Transverse colon (tissue), 4 donors: ENCODE measurements around the gene DMXL1. TPM values are rescaled to one million over a fixed set of nuclear protein-coding genes. Genes with fewer than 3 reads are reported as not detected.
"Not testable (repeated sequence)": the region's sequence is repeated elsewhere in the genome, so short reads cannot be mapped to it uniquely, and the experiment has no call there.

Source experiments
- DNase-seq: peaks from one replicate; pipeline ENCODE4 v3.0.0-alpha.2; 2019
- H3K27ac ChIP-seq, 4 donors: fragments of 200-600 bp; sonication (generic); 2 replicates each; pipeline ENCODE4 v1.5.1; 2016 to 2018; ENCODE audit warnings: inconsistent platforms in 4 of 4
- H3K27me3 ChIP-seq: fragments of 200-600 bp; sonication (generic); 2 replicates; pipeline ENCODE4 v1.5.1; 2017; ENCODE audit warnings: inconsistent platforms
- H3K36me3 ChIP-seq, 4 donors: fragments of 200-600 bp; sonication (generic); 2 replicates each; pipeline ENCODE4 v1.5.1; 2017 to 2019; ENCODE audit warnings: inconsistent platforms in 4 of 4
- H3K4me1 ChIP-seq, 4 donors: fragments of 200-600 bp; sonication (generic); 2 replicates each; pipeline ENCODE4 v1.5.1; 2017 to 2020; ENCODE audit warnings: inconsistent platforms in 4 of 4
- H3K4me3 ChIP-seq, 4 donors: fragments of 200-600 bp; sonication (generic); 1 replicate in 1 of 4; 2 replicates in 3 of 4; pipeline versions ENCODE4 v1.5.1 to v1.6.1; 2017 to 2019; ENCODE audit warnings: inconsistent platforms in 4 of 4
- H3K9me3 ChIP-seq, 2 donors: fragments of 200-600 bp; sonication (generic); 2 replicates each; pipeline ENCODE4 v1.5.1; 2017 to 2019; ENCODE audit warnings: inconsistent platforms in 2 of 2
- EP300 ChIP-seq: sonication (generic); formaldehyde crosslinking; IDR thresholded peaks from one replicate; pipeline ENCODE4 v1.6.1; 2017; ENCODE audit warnings: antibody characterized with exemption, low read depth
- POLR2A ChIP-seq: fragments of 450-650 bp; IDR thresholded peaks from one replicate; pipeline ENCODE4 v1.6.1; 2016; ENCODE audit warnings: antibody characterized with exemption, mild to moderate bottlenecking, moderate library complexity
- POLR2AphosphoS5 ChIP-seq, 3 donors: sonication (generic); formaldehyde crosslinking; IDR thresholded peaks; one replicate each; pipeline ENCODE4 v1.6.1; 2016; ENCODE audit warnings: antibody characterized with exemption in 3 of 3
- WGBS, 2 donors: methylation state at CpG; one replicate each; pipeline ENCODE4 v1.1.5; 2018; ENCODE audit warnings: low coverage in 1 of 2; 5-methylcytosine and 5-hydroxymethylcytosine counted together
- in situ Hi-C, 4 donors: fragments of 200-750 bp; cut with MboI; loops; one replicate each; pipeline versions ENCODE4 v1.15.0 to v1.15.1; 2017; ENCODE audit warnings: low sequenced_read_pairs in 3 of 4, low pct_ligation_motif_present in 1 of 4, low pct_unique_long_range_greater_than_20kb in 1 of 4
- intact Hi-C: fragments of 100-400 bp; cut with DNase I; formaldehyde crosslinking; loops from one replicate; pipeline ENCODE4 v1.15.1; 2023; ENCODE audit warnings: low total_unique reads
- total RNA-seq, 4 donors: library from RNA; depleted of rRNA; stranded (reverse); fragments of >200 nt; gene quantifications; one replicate each; pipeline ENCODE4 v1.1.0, GENCODE V29; 2016
- TF ChIP-seq, protein P1 (sequence below), 5 experiments: fragments of 200-600 bp in 3 of 5; fragments of 450-650 bp in 2 of 5; sonication (generic) in 3 of 5; IDR thresholded peaks; 1 replicate in 2 of 5; 2 replicates in 3 of 5; pipeline ENCODE4 v1.5.1; 2016 to 2017; ENCODE audit warnings: antibody characterized with exemption in 5 of 5, inconsistent platforms in 3 of 5, mild to moderate bottlenecking in 2 of 5, moderate library complexity in 1 of 5

DMXL1 gene
- total RNA-seq, 4 donors from 2014 or later, result 44.6 to 84.8 (median 58.2) TPM

DNA sequence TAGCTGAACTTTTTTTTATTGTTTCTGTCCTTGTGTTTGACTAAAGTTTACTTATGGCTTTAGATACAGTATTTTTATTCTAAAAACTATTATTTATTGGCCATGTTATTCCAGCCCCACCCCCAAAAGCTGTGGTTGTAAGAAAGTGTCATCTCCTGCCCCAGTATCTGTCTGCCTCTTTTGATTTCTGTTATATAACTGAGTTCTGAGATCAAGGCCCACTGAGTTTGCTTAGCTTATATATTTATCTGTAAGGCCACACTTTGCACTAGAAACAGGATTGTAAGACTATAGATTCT is 168.2 kb downstream of the DMXL1 start:
- peaks cover 0 to 16% (median 6%) of the 10 kb centered on the region in 4 donors for H3K36me3 ChIP-seq
- in situ Hi-C loops, result no loop called here
- no peak overlapping the region for H3K4me3 ChIP-seq
- intact Hi-C loops, result no loop called here
- no peak overlapping the region for H3K27ac ChIP-seq
- no peaks in the 10 kb centered on the region for H3K4me1 ChIP-seq
- TF ChIP-seq EP300, result no peak
- TF ChIP-seq, protein P1, sequence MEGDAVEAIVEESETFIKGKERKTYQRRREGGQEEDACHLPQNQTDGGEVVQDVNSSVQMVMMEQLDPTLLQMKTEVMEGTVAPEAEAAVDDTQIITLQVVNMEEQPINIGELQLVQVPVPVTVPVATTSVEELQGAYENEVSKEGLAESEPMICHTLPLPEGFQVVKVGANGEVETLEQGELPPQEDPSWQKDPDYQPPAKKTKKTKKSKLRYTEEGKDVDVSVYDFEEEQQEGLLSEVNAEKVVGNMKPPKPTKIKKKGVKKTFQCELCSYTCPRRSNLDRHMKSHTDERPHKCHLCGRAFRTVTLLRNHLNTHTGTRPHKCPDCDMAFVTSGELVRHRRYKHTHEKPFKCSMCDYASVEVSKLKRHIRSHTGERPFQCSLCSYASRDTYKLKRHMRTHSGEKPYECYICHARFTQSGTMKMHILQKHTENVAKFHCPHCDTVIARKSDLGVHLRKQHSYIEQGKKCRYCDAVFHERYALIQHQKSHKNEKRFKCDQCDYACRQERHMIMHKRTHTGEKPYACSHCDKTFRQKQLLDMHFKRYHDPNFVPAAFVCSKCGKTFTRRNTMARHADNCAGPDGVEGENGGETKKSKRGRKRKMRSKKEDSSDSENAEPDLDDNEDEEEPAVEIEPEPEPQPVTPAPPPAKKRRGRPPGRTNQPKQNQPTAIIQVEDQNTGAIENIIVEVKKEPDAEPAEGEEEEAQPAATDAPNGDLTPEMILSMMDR (IDR thresholded peaks at IDR 0.05), result no peak
- TF ChIP-seq POLR2A, result no peak
- no peak for TF ChIP-seq POLR2AphosphoS5 (IDR thresholded peaks at IDR 0.05)
- no peaks in the 10 kb centered on the region for H3K9me3 ChIP-seq
- H3K27me3 ChIP-seq, result no peaks in the 10 kb centered on the region
- no peak for DNase-seq

DNA sequence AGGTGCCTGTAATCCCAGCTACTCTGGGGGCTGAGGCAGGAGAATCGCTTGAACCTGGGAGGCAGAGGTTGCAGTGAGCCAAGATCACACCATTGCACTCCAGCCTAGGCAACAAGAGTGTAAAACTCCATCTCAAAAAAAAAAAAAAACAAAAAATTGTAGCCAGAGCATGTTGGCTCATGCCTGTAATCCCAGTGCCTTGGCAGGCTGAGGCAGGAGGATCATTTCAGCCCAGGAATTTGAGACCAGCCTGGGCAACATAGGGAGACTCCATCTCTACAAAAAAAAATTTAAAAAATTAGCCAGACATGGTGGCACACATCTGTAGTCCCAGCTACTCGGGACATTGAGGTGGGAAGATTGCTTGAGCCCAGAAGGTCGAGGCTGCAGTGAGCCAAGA is 168.9 kb downstream of the DMXL1 start:
- H3K27me3 ChIP-seq, H3K4me3 ChIP-seq, H3K27ac ChIP-seq, DNase-seq, in situ Hi-C loops, H3K9me3 ChIP-seq, intact Hi-C loops, H3K4me1 ChIP-seq: not testable (repeated sequence)
- H3K36me3 ChIP-seq, result peaks cover 0 to 23% (median 3%) of the 10 kb centered on the region in 4 donors
- WGBS, 2 donors, result 90 to 98% methylated on average over 2 to 3 of the region's 3 CpGs

DNA sequence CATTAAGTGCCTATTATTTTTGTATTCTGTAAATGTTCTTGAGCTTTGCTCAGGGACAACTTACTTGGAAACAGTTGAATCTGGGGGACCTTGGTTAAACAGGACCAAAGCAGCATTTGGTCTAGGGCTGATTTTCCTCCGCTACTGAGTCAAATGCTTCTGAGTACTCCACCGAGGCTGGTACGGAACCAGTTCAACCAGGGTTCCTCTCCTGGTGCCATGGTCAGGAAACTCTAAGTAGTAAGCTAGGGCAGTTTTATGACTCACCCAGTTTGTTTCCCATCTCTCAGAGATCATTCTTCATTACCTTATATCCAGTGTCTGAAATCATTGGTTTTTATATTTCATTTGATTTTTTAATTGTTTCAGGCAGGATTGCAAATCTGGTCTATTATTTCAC is 173.0 kb downstream of the DMXL1 start:
- WGBS, 2 donors, result 94 to 100% methylated on average over 1 to 3 of the region's 3 CpGs
- Histone ChIP-seq H3K36me3 (peaks cover 0 to 18% (median 2%) of the 10 kb centered on the region in 4 donors), H3K27ac (no peak overlapping the region), H3K9me3 (no peaks in the 10 kb centered on the region), H3K27me3 (no peaks in the 10 kb centered on the region), H3K4me1 (no peaks in the 10 kb centered on the region), H3K4me3 (no peak overlapping the region)
- TF ChIP-seq EP300 (no peak), POLR2AphosphoS5 (IDR thresholded peaks at IDR 0.05) (no peak), POLR2A (no peak)
- TF ChIP-seq, protein P1 (IDR thresholded peaks at IDR 0.05), result no peak
- no peak for DNase-seq
- intact Hi-C loops, result no loop called here
- in situ Hi-C loops, result no loop called here

DNA sequence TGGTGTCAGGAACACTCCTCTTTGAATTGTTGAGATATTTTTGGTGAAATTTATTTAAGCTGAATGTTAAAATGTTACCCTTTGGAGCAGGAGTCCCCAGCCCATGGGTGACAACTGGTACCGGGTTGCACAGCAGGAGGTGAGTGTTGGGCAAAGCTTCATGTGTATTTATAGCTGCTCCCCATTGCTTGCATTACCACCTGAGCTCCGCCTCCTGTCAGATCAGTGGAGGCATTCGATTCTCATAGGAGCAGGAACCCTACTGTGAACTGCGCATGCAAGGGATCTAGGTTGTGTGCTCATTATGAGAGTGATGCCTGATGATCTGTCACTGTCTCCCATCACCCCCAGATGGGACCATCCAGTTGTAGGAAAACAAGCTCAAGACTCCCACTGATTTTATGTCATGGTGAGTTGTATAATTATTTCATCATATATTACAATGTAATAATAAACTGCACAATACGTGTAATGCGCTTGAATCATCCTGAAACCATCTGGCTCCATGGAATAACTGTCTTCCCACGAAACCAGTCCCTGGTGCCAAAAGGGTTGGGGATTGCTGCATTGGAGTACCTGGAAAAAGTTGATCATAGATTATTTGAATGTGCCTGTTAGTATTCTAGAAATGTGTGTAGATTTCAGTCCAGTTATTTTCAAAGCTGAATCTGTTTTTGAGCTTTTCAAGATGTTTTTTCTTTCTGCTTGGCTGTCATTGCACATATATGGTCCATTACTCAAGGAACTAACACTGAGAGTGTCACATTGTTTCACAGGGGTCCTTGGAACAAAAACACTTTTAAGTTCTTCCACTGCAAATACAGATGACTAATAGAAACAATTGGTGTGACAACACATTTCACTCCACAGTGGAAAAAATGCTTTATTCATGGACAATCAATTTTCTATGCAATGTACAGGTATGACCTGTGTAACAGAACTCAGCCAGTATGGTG is 180.3 kb downstream of the DMXL1 start:
- Histone ChIP-seq H3K9me3 (no peaks in the 10 kb centered on the region), H3K4me3 (no peak overlapping the region), H3K27ac (no peak overlapping the region), H3K4me1 (peaks cover 0 to 8% (median under 1%) of the 10 kb centered on the region in 4 donors), H3K36me3 (no peaks in the 10 kb centered on the region), H3K27me3 (no peaks in the 10 kb centered on the region)
- in situ Hi-C loops, result loop anchor here in 2 of 4 donors (10.0 to 25.0 kb wide), 3 partner anchors 161 to 266 kb away; partner anchors contain the start of gene DTWD2 (in 2 of the 2)
- DNase-seq, result no peak
- intact Hi-C loops, result no loop called here
- TF ChIP-seq, protein P1 (IDR thresholded peaks at IDR 0.05), result no peak
- no peak for TF ChIP-seq POLR2A
- no peak for TF ChIP-seq EP300
- no peak for TF ChIP-seq POLR2AphosphoS5 (IDR thresholded peaks at IDR 0.05)
- WGBS, 2 donors, result 87 to 100% methylated on average over 1 to 7 of the region's 7 CpGs
